Keratinocyte (primary cell): Measurements from ENCODE around the gene APOBEC3F.
"Not testable (repeated sequence)": the region's sequence is repeated elsewhere in the genome, so short reads cannot be mapped to it uniquely, and the experiment has no call there.

ENCODE experiments used
- EZH2 ChIP-seq: IDR thresholded peaks from one replicate; pipeline ENCODE4 v1.6.1; 2012; ENCODE audit warnings: inconsistent platforms, mild to moderate bottlenecking, low read length, moderate library complexity
- TF ChIP-seq, protein P1 (sequence below), 3 experiments: IDR thresholded peaks in 1 of 3; conservative IDR thresholded peaks in 1 of 3; optimal IDR thresholded peaks in 1 of 3; 2 replicates in 2 of 3; 3 replicates in 1 of 3; pipeline versions ENCODE3 to v1.5.1; 2011; ENCODE audit warnings: low read length in 3 of 3, mild to moderate bottlenecking in 3 of 3, moderate library complexity in 2 of 3, control low read depth in 1 of 3, inconsistent platforms in 1 of 3; ENCODE audit not compliant: insufficient read depth in 2 of 3; ENCODE audit errors: extremely low read depth in 1 of 3

- TF ChIP-seq, protein P1, sequence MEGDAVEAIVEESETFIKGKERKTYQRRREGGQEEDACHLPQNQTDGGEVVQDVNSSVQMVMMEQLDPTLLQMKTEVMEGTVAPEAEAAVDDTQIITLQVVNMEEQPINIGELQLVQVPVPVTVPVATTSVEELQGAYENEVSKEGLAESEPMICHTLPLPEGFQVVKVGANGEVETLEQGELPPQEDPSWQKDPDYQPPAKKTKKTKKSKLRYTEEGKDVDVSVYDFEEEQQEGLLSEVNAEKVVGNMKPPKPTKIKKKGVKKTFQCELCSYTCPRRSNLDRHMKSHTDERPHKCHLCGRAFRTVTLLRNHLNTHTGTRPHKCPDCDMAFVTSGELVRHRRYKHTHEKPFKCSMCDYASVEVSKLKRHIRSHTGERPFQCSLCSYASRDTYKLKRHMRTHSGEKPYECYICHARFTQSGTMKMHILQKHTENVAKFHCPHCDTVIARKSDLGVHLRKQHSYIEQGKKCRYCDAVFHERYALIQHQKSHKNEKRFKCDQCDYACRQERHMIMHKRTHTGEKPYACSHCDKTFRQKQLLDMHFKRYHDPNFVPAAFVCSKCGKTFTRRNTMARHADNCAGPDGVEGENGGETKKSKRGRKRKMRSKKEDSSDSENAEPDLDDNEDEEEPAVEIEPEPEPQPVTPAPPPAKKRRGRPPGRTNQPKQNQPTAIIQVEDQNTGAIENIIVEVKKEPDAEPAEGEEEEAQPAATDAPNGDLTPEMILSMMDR (optimal IDR thresholded peaks at IDR 0.05 in 1 of 3, IDR thresholded peaks at IDR 0.05 in 1 of 3, conservative IDR thresholded peaks at IDR 0.05 in 1 of 3; ENCODE audit: extremely low read depth in 1 of 3, insufficient read depth in 2 of 3, low read length in 3 of 3) = not testable (repeated sequence)
- not testable (repeated sequence) for TF ChIP-seq EZH2
Measured at GRCh38 chr22:39040155-39040537, 518 bp upstream of the APOBEC3F start.
